ENCODE measurements around the gene AUTS2.

The AUTS2 gene

GRCh38 chr7:70834424-70834823, 1236.1 kb downstream of the AUTS2 start:
- no peak for DNase-seq (ENCODE audit: low read depth)

- no peak for DNase-seq (ENCODE audit: low read depth)
Observed at GRCh38 chr7:70835658-70836057, 1237.4 kb downstream of the AUTS2 start.

GRCh38 chr7:70836279-70836678, 1238.0 kb downstream of the AUTS2 start:
- DNase-seq (ENCODE audit: low read depth) = no peak

GRCh38 chr7:70836946-70837345, 1238.7 kb downstream of the AUTS2 start:
- no peak for DNase-seq (ENCODE audit: low read depth)

- DNase-seq (ENCODE audit: low read depth) = no peak
Observed at GRCh38 chr7:70837589-70837988, 1239.3 kb downstream of the AUTS2 start.

- no peak for DNase-seq (ENCODE audit: low read depth)
Observed at GRCh38 chr7:70838292-70838907, 1240.1 kb downstream of the AUTS2 start.
